Astrocyte of the spinal cord (primary cell): Measurements from ENCODE around the gene C1orf87.

Experiments used
- DNase-seq: peaks from one replicate; pipeline ENCODE4 v3.0.0; 2011; ENCODE audit warnings: low read depth, low spot score
- H3K4me3 ChIP-seq: 2 replicates; pipeline ENCODE4 v1.5.1; 2011; ENCODE audit warnings: low read depth, mild to moderate bottlenecking, low read length, moderate library complexity
- in situ Hi-C: cut with HindIII; loops from 2 replicates; pipeline ENCODE4 v1.10.0; 2017; ENCODE audit warnings: low sequenced_read_pairs
- TF ChIP-seq, protein P1 (sequence below): IDR thresholded peaks from 2 replicates; pipeline ENCODE4 v1.5.1; 2012; ENCODE audit warnings: low read depth, mild to moderate bottlenecking, low read length, inconsistent platforms

The C1orf87 gene

DNA sequence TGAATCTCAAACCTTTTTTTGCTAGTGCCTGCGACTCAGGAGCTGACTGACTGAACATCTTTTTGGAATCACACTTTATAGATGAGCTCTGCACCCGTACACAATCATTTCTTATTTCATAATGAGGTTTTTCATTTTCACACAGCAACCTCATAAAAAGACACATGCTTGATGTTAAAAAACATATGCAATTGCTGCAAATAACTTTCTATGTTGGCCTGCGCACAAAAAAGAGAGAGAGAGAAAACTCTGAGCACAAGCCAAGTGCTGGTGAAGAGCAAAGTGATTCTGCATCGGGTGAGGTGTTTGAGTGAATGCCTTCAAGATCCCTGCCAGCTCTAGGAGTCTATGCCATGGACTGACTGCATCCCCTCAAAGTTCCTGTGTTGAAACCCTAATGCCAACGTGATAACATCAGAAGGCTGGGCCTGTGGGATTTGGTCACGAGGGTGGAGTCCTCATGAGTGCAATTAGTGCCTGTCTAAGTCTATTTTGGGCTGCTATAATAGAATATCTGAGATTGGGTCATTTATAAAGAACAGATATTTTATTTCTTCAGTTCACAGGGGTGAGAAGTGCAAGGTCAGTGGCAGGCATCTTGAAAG lies 36.6 kb downstream of the C1orf87 start:
- DNase-seq: no peak
- in situ Hi-C loops: no loop called here
- TF ChIP-seq, protein P1, sequence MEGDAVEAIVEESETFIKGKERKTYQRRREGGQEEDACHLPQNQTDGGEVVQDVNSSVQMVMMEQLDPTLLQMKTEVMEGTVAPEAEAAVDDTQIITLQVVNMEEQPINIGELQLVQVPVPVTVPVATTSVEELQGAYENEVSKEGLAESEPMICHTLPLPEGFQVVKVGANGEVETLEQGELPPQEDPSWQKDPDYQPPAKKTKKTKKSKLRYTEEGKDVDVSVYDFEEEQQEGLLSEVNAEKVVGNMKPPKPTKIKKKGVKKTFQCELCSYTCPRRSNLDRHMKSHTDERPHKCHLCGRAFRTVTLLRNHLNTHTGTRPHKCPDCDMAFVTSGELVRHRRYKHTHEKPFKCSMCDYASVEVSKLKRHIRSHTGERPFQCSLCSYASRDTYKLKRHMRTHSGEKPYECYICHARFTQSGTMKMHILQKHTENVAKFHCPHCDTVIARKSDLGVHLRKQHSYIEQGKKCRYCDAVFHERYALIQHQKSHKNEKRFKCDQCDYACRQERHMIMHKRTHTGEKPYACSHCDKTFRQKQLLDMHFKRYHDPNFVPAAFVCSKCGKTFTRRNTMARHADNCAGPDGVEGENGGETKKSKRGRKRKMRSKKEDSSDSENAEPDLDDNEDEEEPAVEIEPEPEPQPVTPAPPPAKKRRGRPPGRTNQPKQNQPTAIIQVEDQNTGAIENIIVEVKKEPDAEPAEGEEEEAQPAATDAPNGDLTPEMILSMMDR: no peak
- no peak overlapping the region for H3K4me3 ChIP-seq

- TF ChIP-seq, protein P1: no peak
- H3K4me3 ChIP-seq: no peak overlapping the region
These were observed 37.6 kb downstream of the C1orf87 start for GRCh38 chr1:60035921-60036320.

DNA sequence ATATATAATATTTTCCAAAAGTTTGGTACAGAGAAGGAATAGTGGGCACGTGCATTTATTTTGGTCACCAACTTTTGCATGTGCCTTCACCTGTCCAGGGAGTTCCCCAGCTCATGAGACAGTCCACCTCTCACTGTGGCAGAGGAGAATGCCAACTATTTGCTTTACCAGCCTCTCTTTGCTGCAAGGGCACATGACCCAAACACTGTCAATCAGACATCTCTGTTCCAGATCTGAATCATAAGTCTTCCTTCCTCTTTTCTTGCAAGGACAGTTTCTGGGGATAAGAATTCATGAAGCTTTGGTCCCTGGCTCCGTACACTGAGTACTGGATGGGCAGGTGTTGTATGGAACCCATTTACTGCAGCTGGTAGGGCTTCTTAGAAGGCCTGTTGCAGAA lies 38.6 kb downstream of the C1orf87 start:
- DNase-seq: no peak
- in situ Hi-C loops: no loop called here
- no peak overlapping the region for H3K4me3 ChIP-seq
- TF ChIP-seq, protein P1: no peak

More at GRCh38 chr1:60035921-60036320, 37.6 kb downstream of the C1orf87 start:
- in situ Hi-C loops: no loop called here
- DNase-seq: no peak

DNA sequence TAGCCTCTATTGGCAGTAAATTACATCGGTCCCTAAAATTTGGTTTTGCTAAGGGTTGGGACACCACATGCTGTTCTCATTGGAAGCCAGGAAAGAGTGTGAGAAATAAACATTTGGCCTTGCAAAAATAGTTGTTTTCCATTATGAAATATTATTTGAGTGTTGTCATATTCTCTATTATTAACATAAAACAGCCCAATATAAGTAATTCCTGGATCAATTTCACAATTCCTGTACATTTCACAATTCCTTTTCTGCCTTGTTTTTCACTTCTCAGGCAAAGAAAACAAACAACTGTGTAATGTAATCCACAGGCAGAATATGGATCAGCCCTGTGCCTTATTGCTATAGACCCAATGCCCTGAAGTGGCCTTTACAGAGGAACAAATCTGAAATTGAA lies 40.5 kb downstream of the C1orf87 start:
- no peak overlapping the region for H3K4me3 ChIP-seq
- no peak for DNase-seq
- TF ChIP-seq, protein P1: no peak
- in situ Hi-C loops: no loop called here

DNA sequence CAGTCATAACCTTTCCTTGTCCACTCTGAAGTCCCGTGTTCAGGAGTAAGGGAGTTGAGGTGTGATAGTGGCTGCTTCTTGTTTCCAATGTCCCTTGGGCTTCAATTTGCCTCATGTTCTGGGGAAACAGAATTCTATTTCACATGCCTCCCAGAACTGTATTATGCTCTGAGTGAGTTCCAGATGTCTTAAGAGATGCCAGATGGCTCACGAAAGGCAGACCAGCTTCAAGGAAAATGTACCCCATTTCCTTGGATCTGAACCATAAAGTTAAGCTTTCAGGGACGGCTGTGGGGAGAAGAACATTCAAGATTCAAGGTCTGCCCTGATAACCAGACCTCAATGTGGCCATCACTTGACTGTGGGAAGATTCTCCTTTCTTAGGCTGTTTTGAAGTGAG lies 42.4 kb downstream of the C1orf87 start:
- TF ChIP-seq, protein P1: no peak
- no peak overlapping the region for H3K4me3 ChIP-seq
- in situ Hi-C loops: no loop called here
- DNase-seq: no peak

GRCh38 chr1:60025552-60025951 lies 48.0 kb downstream of the C1orf87 start:
- DNase-seq: no peak
- in situ Hi-C loops: no loop called here
- TF ChIP-seq, protein P1: no peak
- no peak overlapping the region for H3K4me3 ChIP-seq
